Upper lobe of left lung (tissue), 6 donors: ENCODE data around the gene TCTN1. TPM values are rescaled to one million over a fixed set of nuclear protein-coding genes. Genes with fewer than 3 reads are reported as not detected.
A peak's percentile ranks its signal among the peaks of the same experiment; 100 is the strongest.
"Not testable (repeated sequence)": the region's sequence is repeated elsewhere in the genome, so short reads cannot be mapped to it uniquely, and the experiment has no call there.

Experiments used
- ATAC-seq, 2 donors: fragments of 200-7000 bp; cut with Tn5 transposase; one replicate each; pipeline ENCODE4 v1.9.1; 2022; ENCODE audit warnings: mild to moderate bottlenecking in 2 of 2, moderate library complexity in 2 of 2; ENCODE audit not compliant: low FRiP score in 2 of 2
- DNase-seq, 2 donors: peaks; one replicate each; pipeline ENCODE4 v3.0.0-alpha.2; 2019 to 2020
- H3K27ac ChIP-seq, 4 donors: fragments of 200-600 bp; sonication (generic); one replicate each; pipeline ENCODE4 v1.5.1; 2016 to 2019
- H3K27me3 ChIP-seq, 4 donors: fragments of 200-600 bp; sonication (generic); one replicate each; pipeline ENCODE4 v1.5.1; 2017 to 2019
- H3K36me3 ChIP-seq, 4 donors: fragments of 200-600 bp; sonication (generic); one replicate each; pipeline ENCODE4 v1.5.1; 2016 to 2019
- H3K4me1 ChIP-seq, 4 donors: fragments of 200-600 bp; sonication (generic); one replicate each; pipeline ENCODE4 v1.5.1; 2018 to 2019
- H3K4me3 ChIP-seq, 4 donors: fragments of 200-600 bp; sonication (generic); one replicate each; pipeline ENCODE4 v1.5.1; 2017 to 2019; ENCODE audit warnings: mild to moderate bottlenecking in 2 of 4, moderate library complexity in 1 of 4
- H3K9me3 ChIP-seq, 4 donors: fragments of 200-600 bp; sonication (generic); one replicate each; pipeline ENCODE4 v1.5.1; 2018 to 2019
- CTCF ChIP-seq, 6 experiments: fragments of 450-650 bp in 4 of 6; fragments of 200-600 bp in 2 of 6; sonication (generic) in 2 of 6; IDR thresholded peaks; one replicate each; pipeline ENCODE4 v1.5.1; 2016 to 2019; ENCODE audit warnings: antibody characterized with exemption in 6 of 6
- EP300 ChIP-seq, 4 donors: sonication (generic); formaldehyde crosslinking; IDR thresholded peaks; one replicate each; pipeline ENCODE4 v1.5.1; 2017; ENCODE audit warnings: antibody characterized with exemption in 4 of 4, control low read depth in 2 of 4
- POLR2A ChIP-seq, 4 donors: fragments of 450-650 bp; IDR thresholded peaks; one replicate each; pipeline ENCODE4 v1.5.1; 2016 to 2017; ENCODE audit warnings: antibody characterized with exemption in 4 of 4, mild to moderate bottlenecking in 2 of 4
- POLR2AphosphoS5 ChIP-seq, 2 donors: sonication (generic); formaldehyde crosslinking; IDR thresholded peaks; one replicate each; pipeline ENCODE4 v1.5.1; 2017; ENCODE audit warnings: antibody characterized with exemption in 2 of 2
- WGBS, 2 donors: methylation state at CpG; one replicate each; pipeline ENCODE4 v1.1.5; 2017 to 2018; 5-methylcytosine and 5-hydroxymethylcytosine counted together
- total RNA-seq, 6 donors: library from RNA; depleted of rRNA in 4 of 6; stranded (reverse); fragments of >200 nt in 4 of 6; gene quantifications; one replicate each; pipeline versions ENCODE4 v1.1.0 to v1.2.1, GENCODE V29; 2016 to 2021
- donor health status: DM: no; HTN: no; CAD: no; lungs with moderate emphysema.
- donor health status: DM: no; HTN: yes; CAD: no; lungs with severe emphysema.

Gene TCTN1
- total RNA-seq, 6 donors from 2014 or later: 21.6 to 50.8 (median 42.6) TPM

- no peaks in the 10 kb centered on the region for H3K9me3 ChIP-seq
- H3K4me1 ChIP-seq: peaks cover 54 to 78% (median 67%) of the 10 kb centered on the region in 4 donors
- TF ChIP-seq CTCF (IDR thresholded peaks at IDR 0.05) (peak in 2 of 6 experiments; percentile 19 to 22), POLR2A (IDR thresholded peaks at IDR 0.05) (no peak), EP300 (IDR thresholded peaks at IDR 0.05) (no peak), POLR2AphosphoS5 (IDR thresholded peaks at IDR 0.05) (peak; percentile 16 to 66)
- H3K27ac ChIP-seq: peak overlapping the region; percentile 87 to 98 (median 93)
- H3K36me3 ChIP-seq: no peaks in the 10 kb centered on the region
- H3K27me3 ChIP-seq: no peaks in the 10 kb centered on the region
- 0 to 1% methylated on average over 40 to 49 of the region's 104 CpGs for WGBS, 2 donors
- ATAC-seq: peak; percentile 20 to 69
- DNase-seq: peak; percentile 83 to 94
- peak overlapping the region; percentile 85 to 100 (median 91) for H3K4me3 ChIP-seq
These were observed 31.4 kb upstream of the TCTN1 start for GRCh38 chr12:110582276-110583136.

- Histone ChIP-seq H3K27me3 (no peaks in the 10 kb centered on the region), H3K4me1 (peaks cover 45 to 69% (median 59%) of the 10 kb centered on the region in 4 donors), H3K36me3 (no peaks in the 10 kb centered on the region), H3K4me3 (peak within 1 kb of the TSS; percentile 85 to 100 (median 91)), H3K9me3 (no peaks in the 10 kb centered on the region), H3K27ac (peak within 1 kb of the TSS; percentile 87 to 98 (median 93))
- TF ChIP-seq POLR2A (IDR thresholded peaks at IDR 0.05): peak in 3 of 4 donors; percentile 91 to 97 (median 91)
- no peak for TF ChIP-seq CTCF (IDR thresholded peaks at IDR 0.05)
- TF ChIP-seq POLR2AphosphoS5 (IDR thresholded peaks at IDR 0.05): peak in 1 of 2 donors; percentile 26
- TF ChIP-seq EP300 (IDR thresholded peaks at IDR 0.05): no peak
- DNase-seq (peak; percentile 98 to 99), ATAC-seq (peak; percentile 98)
- 6 to 13% methylated on average over 12 to 24 of the region's 52 CpGs for WGBS, 2 donors
These were observed 30.5 kb upstream of the TCTN1 start, which contains the start of gene PPTC7 for GRCh38 chr12:110583137-110584059. Gene PPTC7, minus strand, starts transcription at chr12:110583318. Its CDS starts 287 bp downstream, at chr12:110583031.

GRCh38 chr12:110585231-110585799 is 28.6 kb upstream of the TCTN1 start:
- WGBS, 2 donors: 10 to 13% methylated on average over 7 of the region's 7 CpGs
- H3K4me3 ChIP-seq: no peak overlapping the region
- ATAC-seq (peak in 1 of 2 donors; percentile 59), DNase-seq (peak in 1 of 2 donors; percentile 72)
- no peaks in the 10 kb centered on the region for H3K27me3 ChIP-seq
- H3K27ac ChIP-seq: peak overlapping the region; percentile 70 to 98 (median 93)
- TF ChIP-seq POLR2AphosphoS5 (IDR thresholded peaks at IDR 0.05): peak in 1 of 2 donors; percentile 30
- TF ChIP-seq CTCF (IDR thresholded peaks at IDR 0.05): no peak
- peak in 2 of 4 donors; percentile 3 to 60 for TF ChIP-seq EP300 (IDR thresholded peaks at IDR 0.05)
- peaks cover 32 to 59% (median 44%) of the 10 kb centered on the region in 4 donors for H3K4me1 ChIP-seq
- no peaks in the 10 kb centered on the region for H3K36me3 ChIP-seq
- H3K9me3 ChIP-seq: no peaks in the 10 kb centered on the region

- not testable (repeated sequence) for ATAC-seq, DNase-seq, H3K27me3 ChIP-seq, H3K4me3 ChIP-seq, H3K36me3 ChIP-seq, H3K9me3 ChIP-seq
- Histone ChIP-seq H3K27ac (peak overlapping the region in 2 of 4 donors; percentile 70 to 98), H3K4me1 (peaks cover 39 to 60% (median 45%) of the 10 kb centered on the region in 4 donors)
- 87 to 96% methylated on average over 2 of the region's 2 CpGs for WGBS, 2 donors
These were observed 26.8 kb upstream of the TCTN1 start for GRCh38 chr12:110587102-110587501.
